Large intestine (tissue), 3 donors: ENCODE results near the gene CFAP97. TPM values are rescaled to one million over a fixed set of nuclear protein-coding genes. Genes with fewer than 3 reads are reported as not detected.
"Not testable (repeated sequence)": the region's sequence is repeated elsewhere in the genome, so short reads cannot be mapped to it uniquely, and the experiment has no call there.

ENCODE experiments used
- DNase-seq, 2 donors: peaks; one replicate each; pipeline versions ENCODE4 v3.0.0 to v3.0.0-alpha.2; 2013
- H3K27ac ChIP-seq: one replicate; pipeline ENCODE4 v1.5.1; 2013; ENCODE audit warnings: low read length
- H3K27me3 ChIP-seq: 2 replicates; pipeline ENCODE4 v1.6.1; 2013; ENCODE audit warnings: low read length; ENCODE audit not compliant: control insufficient read depth, insufficient read depth
- H3K36me3 ChIP-seq: 2 replicates; pipeline ENCODE4 v1.6.1; 2013; ENCODE audit warnings: low read length; ENCODE audit not compliant: control insufficient read depth, insufficient read depth
- H3K4me1 ChIP-seq: one replicate; pipeline ENCODE4 v1.6.1; 2013; ENCODE audit warnings: low read length; ENCODE audit not compliant: control insufficient read depth, insufficient read depth
- H3K4me3 ChIP-seq: one replicate; pipeline ENCODE4 v1.5.1; 2013; ENCODE audit warnings: low read length
- H3K9me3 ChIP-seq: one replicate; pipeline ENCODE4 v1.6.1; 2013; ENCODE audit warnings: mild to moderate bottlenecking, low read depth, low read length, moderate library complexity; ENCODE audit not compliant: control insufficient read depth
- WGBS: methylation state at CpG from one replicate; pipeline ENCODE4 v1.1.5; 2013; ENCODE audit warnings: low lambda C conversion rate; ENCODE audit not compliant: insufficient coverage; 5-methylcytosine and 5-hydroxymethylcytosine counted together
- polyA plus RNA-seq: library from polyadenylated mRNA; unstranded; fragments of 120-200 nt; gene quantifications from one replicate; pipeline ENCODE4 v1.2.1, GENCODE V29; 2013

Gene CFAP97
- polyA plus RNA-seq, 1 donor, result 27.4 TPM

GRCh38 chr4:185211035-185211434 lies 7.2 kb upstream of the CFAP97 start:
- 40% methylated on average over 1 of the region's 5 CpGs for WGBS
- Histone ChIP-seq H3K36me3 (no peaks in the 10 kb centered on the region), H3K27ac (peak overlapping the region; percentile 30), H3K4me3 (peak overlapping the region; percentile 60), H3K9me3 (no peaks in the 10 kb centered on the region), H3K27me3 (no peaks in the 10 kb centered on the region), H3K4me1 (no peaks in the 10 kb centered on the region)
- DNase-seq, result no peak

GRCh38 chr4:185210102-185210981 lies 6.5 kb upstream of the CFAP97 start:
- WGBS, result no CpG with 5 or more reads among the region's 84 CpGs
- H3K4me3 ChIP-seq, result peak overlapping the region; percentile 60
- no peaks in the 10 kb centered on the region for H3K9me3 ChIP-seq
- no peaks in the 10 kb centered on the region for H3K27me3 ChIP-seq
- peak overlapping the region; percentile 30 for H3K27ac ChIP-seq
- no peaks in the 10 kb centered on the region for H3K36me3 ChIP-seq
- no peaks in the 10 kb centered on the region for H3K4me1 ChIP-seq
- DNase-seq, result peak; percentile 35 to 73

- WGBS, result no CpG with 5 or more reads among the region's 39 CpGs
- H3K4me3 ChIP-seq, result peak overlapping the region; percentile 60
- not testable (repeated sequence) for H3K9me3 ChIP-seq, DNase-seq, H3K36me3 ChIP-seq, H3K4me1 ChIP-seq, H3K27ac ChIP-seq, H3K27me3 ChIP-seq
Measured at GRCh38 chr4:185209852-185210101, 6.0 kb upstream of the CFAP97 start.

- Histone ChIP-seq H3K36me3 (no peaks in the 10 kb centered on the region), H3K4me3 (peak within 1 kb of the TSS; percentile 60), H3K27ac (peak within 1 kb of the TSS; percentile 74), H3K9me3 (no peaks in the 10 kb centered on the region), H3K27me3 (no peaks in the 10 kb centered on the region), H3K4me1 (peaks cover 7% of the 10 kb centered on the region)
- DNase-seq, result peak; percentile 90 to 94
- no CpG with 5 or more reads among the region's 72 CpGs for WGBS
Measured at GRCh38 chr4:185209031-185209851, 5.4 kb upstream of the CFAP97 start, which contains the start of gene SNX25. TSS of gene SNX25 (plus strand) at chr4:185209598. CDS start at chr4:185209827, 229 bp downstream.

GRCh38 chr4:185207466-185207865 lies 3.7 kb upstream of the CFAP97 start:
- no peak overlapping the region for H3K4me3 ChIP-seq
- H3K4me1 ChIP-seq, result peaks cover 15% of the 10 kb centered on the region
- no peaks in the 10 kb centered on the region for H3K9me3 ChIP-seq
- DNase-seq, result no peak
- no peak overlapping the region for H3K27ac ChIP-seq
- WGBS, result 100% methylated on average over 1 of the region's 5 CpGs
- H3K36me3 ChIP-seq, result no peaks in the 10 kb centered on the region
- no peaks in the 10 kb centered on the region for H3K27me3 ChIP-seq

GRCh38 chr4:185205697-185206342 lies 2.0 kb upstream of the CFAP97 start:
- no peak for DNase-seq
- Histone ChIP-seq H3K4me3 (no peak overlapping the region), H3K9me3 (no peaks in the 10 kb centered on the region), H3K36me3 (no peaks in the 10 kb centered on the region), H3K4me1 (peaks cover 22% of the 10 kb centered on the region), H3K27me3 (no peaks in the 10 kb centered on the region), H3K27ac (no peak overlapping the region)
- 93% methylated on average over 3 of the region's 8 CpGs for WGBS

- not testable (repeated sequence) for H3K36me3 ChIP-seq, H3K4me3 ChIP-seq, H3K27me3 ChIP-seq, DNase-seq, H3K9me3 ChIP-seq, H3K27ac ChIP-seq
- WGBS, result 100% methylated on average over 1 of the region's 13 CpGs
- peaks cover 22% of the 10 kb centered on the region for H3K4me1 ChIP-seq
Measured at GRCh38 chr4:185205073-185205472, 1.3 kb upstream of the CFAP97 start.

GRCh38 chr4:185204238-185204910 lies 574 bp upstream of the CFAP97 start:
- Histone ChIP-seq H3K9me3 (no peaks in the 10 kb centered on the region), H3K4me1 (peaks cover 22% of the 10 kb centered on the region), H3K27ac (peak overlapping the region; percentile 33), H3K27me3 (no peaks in the 10 kb centered on the region), H3K4me3 (peak overlapping the region; percentile 47), H3K36me3 (no peaks in the 10 kb centered on the region)
- 80% methylated on average over 1 of the region's 14 CpGs for WGBS
- peak in 1 of 2 donors; percentile 47 for DNase-seq

- DNase-seq, result no peak
- H3K4me3 ChIP-seq, result peak overlapping the region; percentile 52
- 33% methylated on average over 1 of the region's 8 CpGs for WGBS
- H3K36me3 ChIP-seq, result no peaks in the 10 kb centered on the region
- H3K27ac ChIP-seq, result peak overlapping the region; percentile 85
- H3K27me3 ChIP-seq, result no peaks in the 10 kb centered on the region
- H3K9me3 ChIP-seq, result no peaks in the 10 kb centered on the region
- H3K4me1 ChIP-seq, result peaks cover 22% of the 10 kb centered on the region
Measured at GRCh38 chr4:185202984-185203485, 765 bp downstream of the CFAP97 start.
